MCF 10A (cell line): ENCODE results near the gene TFDP1. TPM values are rescaled to one million over a fixed set of nuclear protein-coding genes. Genes with fewer than 3 reads are reported as not detected.
"Not testable (repeated sequence)": the region's sequence is repeated elsewhere in the genome, so short reads cannot be mapped to it uniquely, and the experiment has no call there.

Source experiments
- BruUV-seq: library from RNA; stranded (reverse); fragments of 400-500 nt; replicated peaks from 2 replicates; lab custom pipeline; 2021; lab: Mats Ljungman, UMichigan
- CTCF ChIA-PET: fragments of 300-600 bp; sonication (Branson Sonifier 250); formaldehyde crosslinking; extraction: SDS; loops from one replicate; lab custom pipeline; 2021; ENCODE audit warnings: antibody characterized with exemption, inconsistent platforms; lab: Yijun Ruan, JAX
- POLR2A ChIA-PET: fragments of 300-600, 350-650 bp; sonication (Branson Sonifier 250); formaldehyde crosslinking; extraction: SDS; loops from one replicate; lab custom pipeline; 2020; ENCODE audit warnings: antibody characterized with exemption, inconsistent platforms; lab: Yijun Ruan, JAX
- DNase-seq: peaks from one replicate; pipeline ENCODE4 v3.0.0-alpha.2; 2018; ENCODE audit not compliant: unreplicated experiment
- H3K27ac Mint-ChIP-seq: one replicate; pipeline ENCODE4 v1.8.0; 2022; ENCODE audit warnings: mild to moderate bottlenecking, low read depth, mixed read lengths; ENCODE audit not compliant: unreplicated experiment
- H3K27me3 Mint-ChIP-seq: one replicate; pipeline ENCODE4 v1.8.0; 2022; ENCODE audit warnings: mixed read lengths; ENCODE audit not compliant: insufficient read depth, unreplicated experiment
- H3K36me3 Mint-ChIP-seq: one replicate; pipeline ENCODE4 v1.8.0; 2022; ENCODE audit warnings: mild to moderate bottlenecking, moderate library complexity, mixed read lengths; ENCODE audit not compliant: insufficient read depth, unreplicated experiment
- H3K4me1 Mint-ChIP-seq: one replicate; pipeline ENCODE4 v1.8.0; 2022; ENCODE audit warnings: mixed read lengths; ENCODE audit not compliant: insufficient read depth, unreplicated experiment
- H3K4me3 Mint-ChIP-seq: one replicate; pipeline ENCODE4 v1.8.0; 2022; ENCODE audit warnings: mild to moderate bottlenecking, moderate library complexity, mixed read lengths; ENCODE audit not compliant: unreplicated experiment
- H3K9me3 Mint-ChIP-seq: one replicate; pipeline ENCODE4 v1.8.0; 2022; ENCODE audit warnings: mixed read lengths; ENCODE audit not compliant: unreplicated experiment
- intact Hi-C: fragments of 100-400 bp; cut with micrococcal nuclease; formaldehyde crosslinking; loops from 2 replicates; pipeline ENCODE4 v1.14.1; 2022
- total RNA-seq: library from RNA; stranded (reverse); gene quantifications from 2 replicates; pipeline ENCODE4 v1.2.3, GENCODE V29; 2022
- TF ChIP-seq, protein P1 (sequence below): fragments of 200-600 bp; IDR thresholded peaks from one replicate; pipeline ENCODE4 v1.8.0; 2022; ENCODE audit warnings: antibody characterized with exemption, mild to moderate bottlenecking; ENCODE audit not compliant: unreplicated experiment

TFDP1 gene
- total RNA-seq, 1 experiment from 2014 or later: 100 TPM

- CTCF ChIA-PET: no interaction called here
- Mint-ChIP-seq H3K9me3 (no peaks in the 10 kb centered on the region), H3K27me3 (no peaks in the 10 kb centered on the region), H3K36me3 (peaks cover 35% of the 10 kb centered on the region), H3K27ac (no peak overlapping the region), H3K4me3 (no peak overlapping the region), H3K4me1 (no peaks in the 10 kb centered on the region)
- BruUV-seq: no TSS peak
- DNase-seq: no peak
- POLR2A ChIA-PET: no interaction called here
- intact Hi-C loops: no loop called here
- TF ChIP-seq, protein P1, sequence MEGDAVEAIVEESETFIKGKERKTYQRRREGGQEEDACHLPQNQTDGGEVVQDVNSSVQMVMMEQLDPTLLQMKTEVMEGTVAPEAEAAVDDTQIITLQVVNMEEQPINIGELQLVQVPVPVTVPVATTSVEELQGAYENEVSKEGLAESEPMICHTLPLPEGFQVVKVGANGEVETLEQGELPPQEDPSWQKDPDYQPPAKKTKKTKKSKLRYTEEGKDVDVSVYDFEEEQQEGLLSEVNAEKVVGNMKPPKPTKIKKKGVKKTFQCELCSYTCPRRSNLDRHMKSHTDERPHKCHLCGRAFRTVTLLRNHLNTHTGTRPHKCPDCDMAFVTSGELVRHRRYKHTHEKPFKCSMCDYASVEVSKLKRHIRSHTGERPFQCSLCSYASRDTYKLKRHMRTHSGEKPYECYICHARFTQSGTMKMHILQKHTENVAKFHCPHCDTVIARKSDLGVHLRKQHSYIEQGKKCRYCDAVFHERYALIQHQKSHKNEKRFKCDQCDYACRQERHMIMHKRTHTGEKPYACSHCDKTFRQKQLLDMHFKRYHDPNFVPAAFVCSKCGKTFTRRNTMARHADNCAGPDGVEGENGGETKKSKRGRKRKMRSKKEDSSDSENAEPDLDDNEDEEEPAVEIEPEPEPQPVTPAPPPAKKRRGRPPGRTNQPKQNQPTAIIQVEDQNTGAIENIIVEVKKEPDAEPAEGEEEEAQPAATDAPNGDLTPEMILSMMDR: no peak
Observed at GRCh38 chr13:113620036-113620796, 35.7 kb downstream of the TFDP1 start.

GRCh38 chr13:113621046-113621445, 36.5 kb downstream of the TFDP1 start:
- POLR2A ChIA-PET: no interaction called here
- CTCF ChIA-PET: interaction anchor here (0.7 to 1.0 kb wide), 2 partner anchors 8 to 10 kb away, joined by 3 read pairs; no protein-coding TSS in a partner anchor
- Mint-ChIP-seq H3K27ac (no peak overlapping the region), H3K4me3 (no peak overlapping the region), H3K27me3 (no peaks in the 10 kb centered on the region), H3K9me3 (no peaks in the 10 kb centered on the region), H3K4me1 (no peaks in the 10 kb centered on the region), H3K36me3 (peaks cover 35% of the 10 kb centered on the region)
- no TSS peak for BruUV-seq
- intact Hi-C loops: no loop called here
- TF ChIP-seq, protein P1: no peak
- no peak for DNase-seq

DNA sequence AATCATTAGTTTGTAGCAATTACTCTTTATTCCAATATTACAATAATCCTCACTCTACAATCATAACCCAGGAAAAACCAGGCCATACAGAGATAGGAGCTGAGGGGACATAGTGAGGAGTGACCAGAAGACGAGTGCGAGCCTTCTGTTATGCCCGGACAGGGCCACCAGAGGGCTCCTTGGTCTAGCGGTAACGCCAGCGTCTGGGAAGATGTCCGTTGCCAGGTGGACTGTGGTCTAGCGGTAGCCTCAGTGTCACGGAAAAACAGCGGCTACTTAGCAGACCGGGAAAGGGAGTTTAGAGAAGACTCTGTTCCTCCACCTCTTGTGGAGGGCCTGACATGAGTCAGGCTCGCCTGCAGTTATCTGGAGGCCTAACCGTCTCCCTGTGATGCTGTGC, 36.9 kb downstream of the TFDP1 start:
- POLR2A ChIA-PET, H3K27ac Mint-ChIP-seq, BruUV-seq, DNase-seq, intact Hi-C loops, H3K4me3 Mint-ChIP-seq, H3K27me3 Mint-ChIP-seq, H3K9me3 Mint-ChIP-seq, H3K4me1 Mint-ChIP-seq: not testable (repeated sequence)
- TF ChIP-seq, protein P1: peak; percentile 14
- peaks cover 39% of the 10 kb centered on the region for H3K36me3 Mint-ChIP-seq
- CTCF ChIA-PET: interaction anchor here (0.7 to 1.0 kb wide), 2 partner anchors 8 to 10 kb away, joined by 3 read pairs; no protein-coding TSS in a partner anchor

DNA sequence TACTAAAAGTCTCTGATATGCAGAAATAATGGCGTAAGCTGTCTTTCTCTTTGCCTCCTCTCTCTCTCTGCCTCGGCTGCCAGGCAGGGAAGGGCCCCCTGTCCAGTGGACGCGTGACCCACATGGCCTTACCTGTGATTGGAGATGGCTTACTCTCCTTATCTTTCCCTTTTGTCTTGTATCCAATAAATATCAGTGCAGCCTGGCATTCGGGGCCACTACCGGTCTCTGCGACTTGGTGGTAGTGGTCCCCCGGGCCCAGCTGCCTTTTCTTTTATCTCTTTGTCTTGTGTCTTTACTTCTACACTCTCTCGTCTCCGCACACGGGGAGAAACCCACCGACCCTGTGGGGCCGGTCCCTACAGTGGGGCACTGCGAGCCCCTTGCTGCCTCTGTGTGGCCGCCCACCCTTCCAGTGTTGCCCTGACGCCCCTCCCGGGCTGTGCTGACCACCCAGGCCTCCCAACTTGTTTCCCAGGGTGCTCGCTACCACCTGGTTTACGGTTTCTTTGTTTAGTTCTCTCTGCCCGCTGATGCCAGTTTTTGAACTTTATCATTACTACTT, 37.5 kb downstream of the TFDP1 start:
- H3K27me3 Mint-ChIP-seq, H3K4me1 Mint-ChIP-seq, CTCF ChIA-PET, H3K4me3 Mint-ChIP-seq, H3K27ac Mint-ChIP-seq, intact Hi-C loops, POLR2A ChIA-PET, H3K9me3 Mint-ChIP-seq, DNase-seq, BruUV-seq: not testable (repeated sequence)
- peaks cover 40% of the 10 kb centered on the region for H3K36me3 Mint-ChIP-seq
